Stimulated activated CD8-positive, alpha-beta memory T cell treated with anti-CD3 and anti-CD28 coated beads, Interleukin-12 subunit alpha, Interleukin-12 subunit beta, amount 100 ng/mL, for 4 hours (primary cell): ENCODE data around the gene TARP.

Experiments used
- DNase-seq: peaks from one replicate; pipeline ENCODE4 v3.0.0-alpha.2; 2020; ENCODE audit warnings: low read depth

Gene TARP

DNA sequence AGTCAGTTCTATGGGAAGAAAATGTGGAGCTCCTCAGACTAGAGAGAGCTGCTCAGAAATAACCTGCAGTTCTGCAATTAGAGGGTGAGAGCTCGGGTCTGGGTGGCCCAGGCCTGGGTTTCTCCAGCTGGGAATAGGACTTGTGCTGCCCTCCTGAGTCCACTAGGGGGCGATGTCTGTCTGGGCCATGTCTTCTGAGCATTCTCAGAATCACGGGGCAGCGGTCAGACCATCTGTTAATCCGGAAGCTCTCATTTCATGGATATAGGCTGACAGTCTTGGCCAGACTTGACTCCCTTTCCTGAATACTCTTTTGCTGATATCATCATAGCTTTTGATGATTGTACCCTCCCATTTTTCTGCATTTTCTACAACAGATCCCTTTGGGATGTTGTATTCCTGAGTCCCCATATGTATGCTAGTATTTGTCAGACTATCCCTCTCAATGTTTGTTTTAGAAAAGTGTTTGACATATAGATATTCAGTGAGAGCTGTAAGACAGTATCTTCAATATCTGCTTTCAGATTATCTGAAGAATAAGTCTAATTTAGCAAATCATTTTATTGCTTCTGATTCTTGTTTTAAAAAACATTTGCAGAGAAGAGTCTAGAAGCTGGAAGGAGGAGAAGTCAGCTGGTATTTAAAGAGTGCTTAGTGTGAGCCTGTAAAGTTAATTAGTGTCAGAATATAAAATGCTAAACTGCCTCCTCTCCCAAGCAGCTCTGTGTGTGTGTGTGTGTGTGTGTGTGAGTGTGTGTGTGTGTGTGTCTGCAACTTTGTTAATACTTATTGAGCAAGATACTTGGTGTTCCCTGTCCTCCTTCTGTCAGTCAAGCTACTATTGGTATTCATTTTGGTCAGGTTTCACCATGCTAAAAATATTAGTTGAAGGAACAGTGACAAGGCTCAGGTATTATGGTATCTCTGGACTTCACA is 57.4 kb downstream of the TARP start:
- peak; percentile 57 for DNase-seq

DNA sequence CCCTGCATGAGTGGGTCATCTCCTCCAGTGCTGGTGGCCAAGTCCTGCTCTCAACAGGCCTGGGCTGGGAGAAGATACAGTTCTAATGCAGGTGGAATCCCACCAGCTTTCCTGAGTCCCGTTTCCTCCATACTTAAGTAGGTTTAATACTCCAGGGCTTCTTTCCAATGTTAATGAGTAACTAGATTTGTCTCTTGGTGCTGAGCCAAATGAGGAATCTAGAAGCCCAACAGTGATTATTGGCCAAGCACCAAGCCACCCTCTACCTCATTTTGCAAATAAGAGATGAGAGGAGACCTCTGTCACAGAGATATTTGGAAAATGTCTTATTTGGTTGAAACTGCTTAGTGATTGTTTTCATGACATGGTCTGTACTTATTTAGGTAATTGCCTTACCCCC is 58.3 kb downstream of the TARP start:
- no peak for DNase-seq

DNA sequence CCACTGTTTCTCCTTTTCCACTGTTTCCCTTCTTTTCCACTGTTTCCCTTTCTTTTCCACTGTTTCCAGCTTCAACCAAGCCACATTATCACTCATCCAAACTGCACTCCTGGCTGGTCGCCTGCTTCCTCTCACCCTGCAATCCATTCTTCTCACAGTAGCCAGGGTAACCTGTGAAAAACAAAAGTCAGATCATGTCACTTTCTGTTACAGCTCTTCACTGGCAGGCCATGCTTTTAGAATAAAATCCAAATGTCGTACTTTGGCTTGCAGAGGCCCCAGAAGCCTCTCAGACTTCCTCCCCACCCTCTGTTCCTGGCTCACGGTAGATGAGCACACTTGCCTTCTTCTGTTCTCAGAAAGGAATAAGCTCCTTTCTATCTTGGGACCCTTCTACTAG is 61.5 kb downstream of the TARP start:
- DNase-seq: no peak

DNA sequence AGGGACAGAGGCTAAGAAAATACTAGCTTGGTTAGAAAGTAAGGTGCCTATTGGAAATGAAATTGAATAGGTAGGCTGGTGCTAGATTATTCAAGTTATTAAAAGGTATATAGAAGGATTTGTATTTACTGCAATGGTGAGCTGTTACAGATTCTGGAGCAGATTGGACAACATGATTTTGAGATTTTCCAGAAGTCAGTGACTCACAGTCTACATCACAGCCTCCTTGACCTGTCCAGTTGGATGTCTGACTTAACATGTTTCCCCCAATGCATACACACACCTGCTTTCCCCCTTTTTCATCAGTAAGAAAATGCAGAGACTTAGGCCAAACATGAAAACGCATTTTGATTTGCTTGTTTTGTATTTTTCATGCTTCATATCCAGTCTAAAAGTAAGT is 62.0 kb downstream of the TARP start:
- DNase-seq: no peak
